CD4-positive, alpha-beta T cell treated with Interferon gamma for 1 hour (primary cell): ENCODE measurements around the gene SLC6A15.

ENCODE experiments used
- DNase-seq: peaks from one replicate; pipeline ENCODE4 v3.0.0-alpha.2; 2020

SLC6A15 gene

DNA sequence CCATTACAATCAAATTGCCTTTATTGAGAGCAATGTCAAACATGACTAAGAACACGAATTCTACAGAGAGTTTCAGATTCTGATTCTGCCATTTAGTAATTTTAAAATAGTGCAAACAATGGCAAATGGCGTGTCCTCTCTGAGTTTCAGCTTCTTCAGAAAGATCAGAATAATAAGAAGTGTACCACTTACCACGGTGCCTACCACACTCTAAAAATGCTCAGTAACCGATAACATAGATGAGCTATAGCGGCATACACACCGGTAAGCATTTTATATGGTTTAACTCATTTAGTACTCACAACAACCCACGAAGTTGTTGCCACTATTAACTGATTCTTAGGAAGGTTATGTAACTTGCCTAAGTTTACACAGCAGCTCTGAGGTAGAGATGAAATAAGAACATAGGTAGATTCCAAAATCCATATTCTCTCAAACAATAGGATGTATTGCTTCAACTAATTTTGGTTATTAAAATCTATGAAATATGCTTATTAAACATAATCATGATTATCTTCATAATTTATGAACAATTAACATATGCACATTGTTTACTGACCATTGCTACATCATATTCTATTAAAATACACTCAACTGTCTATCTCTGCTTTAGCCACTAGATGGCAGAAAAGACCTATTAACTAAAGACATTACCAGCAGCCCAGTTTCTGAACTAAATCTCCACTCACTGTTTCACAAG is 38.3 kb downstream of the SLC6A15 start:
- DNase-seq = no peak

DNA sequence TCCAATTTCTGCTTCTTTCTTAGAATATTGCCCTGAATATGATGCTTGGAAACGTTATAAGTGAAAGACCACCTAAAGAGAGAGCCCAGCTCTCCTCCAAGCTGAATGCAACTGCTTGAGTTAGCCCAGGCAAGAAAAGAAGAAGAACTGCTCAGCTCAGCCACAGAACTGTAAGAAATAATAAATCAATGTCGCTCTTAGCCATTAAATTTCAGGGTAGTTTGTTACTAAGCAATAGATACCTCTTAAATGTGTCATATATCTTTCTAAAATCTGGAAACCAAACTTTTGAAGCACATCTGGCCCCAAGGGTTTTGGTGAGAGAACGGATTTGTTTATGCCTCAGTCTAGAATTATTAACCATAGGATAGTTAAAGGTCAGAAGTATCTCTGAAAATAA is 50.4 kb downstream of the SLC6A15 start:
- no peak for DNase-seq

DNA sequence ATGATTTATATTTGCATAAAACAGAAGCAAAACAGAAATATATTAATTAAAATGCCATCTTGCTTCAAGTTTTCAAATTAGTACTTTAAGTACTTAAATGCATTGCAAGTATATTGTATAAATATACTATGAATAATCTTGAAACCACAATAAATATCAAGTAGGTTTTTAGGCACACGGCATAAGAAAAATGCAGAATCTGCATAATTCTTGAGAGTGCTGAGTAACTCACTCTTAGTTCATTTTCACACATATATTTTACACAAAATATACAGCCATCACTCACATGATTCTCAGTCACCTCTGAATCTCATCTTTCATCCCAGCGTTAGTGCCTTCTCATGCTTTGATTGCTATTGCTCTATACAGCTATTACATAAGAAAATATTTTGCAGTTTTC is 51.9 kb downstream of the SLC6A15 start:
- no peak for DNase-seq

DNA sequence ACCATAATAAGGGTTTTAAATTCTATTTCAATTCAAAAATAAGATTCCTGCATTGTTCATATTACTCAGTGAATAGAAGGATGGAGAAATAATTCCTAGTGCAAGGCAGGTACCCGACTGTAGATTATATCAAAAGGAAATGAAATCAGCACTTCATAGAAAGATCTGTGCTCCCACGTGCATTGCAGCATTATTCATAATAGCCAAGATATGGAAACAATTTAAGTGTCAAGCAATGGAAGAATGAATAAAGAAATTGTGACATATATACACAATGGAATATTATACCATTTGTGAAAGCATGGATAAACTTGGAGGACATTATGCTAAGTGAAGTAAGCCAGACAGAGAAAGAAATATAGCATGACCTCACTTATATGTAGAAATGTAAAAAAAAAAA is 53.8 kb downstream of the SLC6A15 start:
- DNase-seq = no peak

DNA sequence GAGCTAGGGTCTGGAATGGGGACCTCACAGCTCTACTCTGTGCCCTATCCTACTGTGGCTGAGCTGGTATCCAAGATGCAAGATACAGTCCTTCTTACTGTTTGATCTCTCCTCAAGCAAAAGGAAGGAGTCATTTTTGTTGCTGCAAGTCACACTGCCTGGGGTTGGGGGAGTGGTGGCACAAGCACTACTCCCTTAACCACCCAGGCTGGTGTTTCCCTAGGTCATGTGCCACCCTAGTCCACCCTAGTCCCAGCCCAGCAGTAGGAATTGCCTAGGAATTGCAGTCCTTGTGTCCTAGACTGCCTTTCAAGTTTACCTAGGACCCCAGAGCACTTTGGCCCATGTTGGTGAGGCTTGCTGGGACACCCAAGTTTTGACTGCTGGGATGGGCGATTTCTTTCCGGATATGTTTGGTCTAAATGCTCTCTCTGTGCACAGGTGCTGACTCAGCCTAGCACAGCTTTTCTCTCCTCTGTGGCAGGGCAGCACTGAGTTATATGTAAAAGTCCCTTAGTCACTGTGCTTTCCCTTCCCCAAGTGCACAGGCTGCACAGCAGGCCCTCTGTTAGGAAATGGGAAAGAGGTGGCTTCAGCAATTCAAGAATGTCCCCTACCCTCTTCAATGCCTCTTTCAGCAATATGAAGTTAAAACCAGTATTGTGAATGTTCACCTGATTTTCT is 54.9 kb downstream of the SLC6A15 start:
- DNase-seq = no peak

DNA sequence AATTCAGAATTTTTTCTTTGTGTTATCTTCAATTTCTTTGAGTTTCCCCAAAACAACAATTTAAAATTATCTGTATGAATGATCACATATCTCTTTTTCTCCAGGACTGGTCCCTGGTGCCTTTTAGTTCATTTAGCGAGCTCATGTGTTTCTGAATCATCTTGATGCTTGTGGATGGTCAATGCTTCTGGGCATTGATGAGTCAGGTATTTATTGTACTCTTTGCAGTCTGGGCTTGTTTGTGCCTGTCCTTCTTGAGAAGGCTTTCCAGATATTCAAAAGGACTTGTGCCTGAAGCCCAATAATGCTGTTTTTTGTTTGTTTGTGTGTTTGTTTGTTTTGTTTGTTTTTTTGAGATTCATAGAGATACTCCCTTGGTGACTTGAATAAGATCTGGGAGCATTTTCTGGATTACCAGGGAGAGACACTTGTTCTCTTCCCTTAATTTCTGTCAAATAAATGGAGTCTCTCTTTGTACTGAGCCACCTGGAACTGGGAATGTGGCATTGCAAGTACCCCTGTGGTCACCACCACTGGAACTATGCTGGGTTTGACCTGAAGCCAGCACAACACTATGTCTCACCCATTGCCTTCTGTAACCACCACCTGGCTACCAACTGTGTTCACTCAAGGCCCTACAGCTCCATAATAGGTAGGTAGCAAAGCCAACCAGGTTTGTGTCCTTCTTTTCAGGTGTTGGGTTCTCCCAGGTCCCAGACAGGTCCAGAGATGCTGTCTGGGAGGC is 56.3 kb downstream of the SLC6A15 start:
- DNase-seq = no peak

DNA sequence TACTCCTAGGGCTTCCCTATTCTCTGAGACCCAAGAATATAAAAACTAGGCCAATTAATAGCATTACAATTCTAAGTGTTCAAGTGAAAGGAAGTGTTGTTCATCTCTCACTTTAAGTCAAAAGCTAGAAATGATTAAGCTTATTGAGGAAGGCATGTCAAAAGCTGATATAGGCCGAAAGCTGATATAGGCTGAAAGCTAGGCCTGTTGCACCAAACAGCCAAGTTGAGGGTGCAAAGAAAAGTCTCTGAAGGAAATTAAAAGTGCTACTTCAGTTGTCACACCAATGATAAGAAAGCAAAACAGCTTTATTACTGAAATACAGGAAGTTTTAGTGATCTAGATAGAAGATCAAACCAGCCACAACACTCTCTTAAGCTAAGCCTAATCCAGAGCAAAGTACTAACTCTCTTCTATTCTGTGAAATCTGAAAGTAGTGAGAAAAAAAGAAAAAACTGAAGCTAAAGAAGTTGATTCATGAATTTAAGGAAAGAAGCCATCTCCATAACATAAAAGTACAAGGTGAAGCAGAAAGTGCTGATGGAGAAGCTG is 68.9 kb downstream of the SLC6A15 start:
- no peak for DNase-seq

DNA sequence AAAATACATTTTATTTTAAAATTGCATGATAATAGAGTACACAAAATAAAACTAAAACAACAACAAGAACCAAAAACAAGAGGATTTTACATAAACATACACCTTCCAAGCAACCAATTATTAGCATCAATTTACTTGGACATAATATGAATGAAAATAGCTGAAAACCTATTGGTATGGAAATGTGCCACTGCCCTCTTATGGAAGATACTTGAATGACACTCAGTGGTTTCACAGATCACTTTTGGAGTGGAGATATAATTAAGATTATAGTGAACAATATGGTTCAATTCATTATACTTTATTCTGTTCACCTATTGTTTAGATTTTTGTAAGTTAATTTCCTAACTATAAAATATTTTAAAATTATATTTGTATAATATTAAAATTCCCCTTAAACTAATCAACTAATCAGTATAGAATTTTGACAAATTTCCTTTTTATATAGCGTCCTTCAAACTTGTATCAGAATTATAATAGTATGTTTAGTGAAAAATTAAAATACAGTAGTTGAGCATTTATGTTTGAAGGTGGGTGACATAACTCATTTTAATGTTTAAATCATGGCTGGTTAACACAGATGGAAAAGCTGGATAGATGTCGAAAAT is 70.1 kb downstream of the SLC6A15 start:
- DNase-seq = no peak

DNA sequence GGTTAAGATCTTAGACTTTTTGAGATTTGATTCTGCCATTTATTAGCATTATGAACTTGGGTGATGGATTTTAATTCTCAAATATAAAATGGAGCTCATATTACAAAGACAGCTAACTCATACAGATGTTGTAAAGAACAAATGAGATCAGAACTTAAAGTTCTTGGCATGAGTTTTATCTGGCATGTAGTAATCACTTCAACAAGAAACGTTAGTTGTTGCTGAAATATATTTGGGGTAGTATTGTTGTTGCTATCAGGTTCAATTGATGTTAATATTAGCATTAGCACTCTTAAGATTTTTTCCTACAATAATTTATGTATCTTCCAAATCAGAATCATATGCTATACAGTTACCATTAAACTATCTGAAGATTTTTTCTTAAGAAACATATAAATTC is 71.0 kb downstream of the SLC6A15 start:
- DNase-seq = no peak

DNA sequence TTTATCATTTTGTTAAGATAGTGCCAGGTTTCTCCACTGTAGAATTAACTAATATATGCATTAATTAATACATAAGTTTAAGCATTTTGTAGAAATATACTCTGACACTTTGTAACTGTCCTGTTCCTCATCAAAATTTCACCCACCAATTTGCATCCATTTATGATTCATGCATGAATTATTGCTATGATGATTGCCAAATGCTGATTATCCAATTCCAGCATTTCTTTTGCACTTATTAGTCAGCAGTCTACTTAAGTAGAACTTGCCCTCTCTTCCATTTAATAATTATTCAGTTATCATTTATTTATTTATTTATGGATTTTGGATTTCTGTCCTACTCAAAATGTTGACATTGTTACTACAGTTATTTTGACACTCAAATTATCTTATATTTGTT is 72.2 kb downstream of the SLC6A15 start:
- no peak for DNase-seq

DNA sequence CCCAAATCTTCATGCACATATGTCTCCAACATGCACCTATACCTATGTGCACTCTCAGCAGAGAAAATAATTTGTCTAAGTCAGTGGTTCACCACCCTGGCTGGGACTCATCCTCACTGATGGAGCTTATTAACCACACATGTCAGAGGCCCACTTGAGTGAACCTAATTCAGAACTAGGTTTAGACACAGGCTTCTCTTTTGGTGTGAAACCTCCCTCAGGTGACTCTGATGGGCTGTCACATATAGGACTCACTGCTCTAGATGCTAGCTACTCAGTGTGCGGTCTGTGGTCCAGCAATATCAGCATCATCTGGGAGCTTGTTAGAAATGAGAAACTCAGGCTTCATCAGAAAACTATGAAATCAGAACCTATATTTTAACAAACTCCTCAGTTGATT is 85.7 kb downstream of the SLC6A15 start:
- no peak for DNase-seq

DNA sequence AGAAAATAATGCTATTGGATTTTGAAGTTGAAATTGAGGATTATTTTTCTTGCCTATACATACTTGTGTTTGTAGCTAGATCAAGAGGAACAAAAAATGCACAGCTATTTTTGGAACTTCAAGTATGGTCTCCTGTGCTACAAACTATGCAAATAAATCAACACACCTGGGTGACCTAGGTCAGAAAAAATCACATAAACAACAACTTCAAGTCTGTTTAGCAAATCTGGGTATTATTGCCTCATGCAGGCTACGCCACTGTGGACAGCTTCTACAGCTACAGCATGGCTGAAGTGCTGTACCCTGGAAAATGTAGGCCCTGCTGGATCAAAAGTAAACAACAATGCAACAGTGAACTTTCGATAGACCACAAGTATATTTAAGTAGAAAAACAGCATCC is 87.5 kb downstream of the SLC6A15 start:
- DNase-seq = no peak

DNA sequence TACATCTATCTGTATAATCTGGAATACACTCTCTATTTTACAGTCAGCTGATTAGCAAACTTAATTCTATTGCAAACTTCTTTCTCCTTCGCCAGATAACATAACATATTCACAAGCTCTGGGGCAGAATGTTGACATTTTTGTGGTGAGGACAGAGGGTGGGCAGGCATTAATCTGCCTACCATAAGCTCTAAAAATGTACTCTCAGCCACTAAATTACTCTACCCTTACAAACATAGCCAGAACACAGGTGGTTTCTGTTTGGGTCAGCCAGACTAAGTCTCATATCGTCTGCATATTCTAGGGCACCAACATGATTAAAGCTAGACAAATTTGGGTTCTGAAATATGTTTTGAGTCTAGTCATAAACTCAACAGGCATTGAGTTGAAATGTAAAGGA is 90.1 kb downstream of the SLC6A15 start:
- DNase-seq = no peak

DNA sequence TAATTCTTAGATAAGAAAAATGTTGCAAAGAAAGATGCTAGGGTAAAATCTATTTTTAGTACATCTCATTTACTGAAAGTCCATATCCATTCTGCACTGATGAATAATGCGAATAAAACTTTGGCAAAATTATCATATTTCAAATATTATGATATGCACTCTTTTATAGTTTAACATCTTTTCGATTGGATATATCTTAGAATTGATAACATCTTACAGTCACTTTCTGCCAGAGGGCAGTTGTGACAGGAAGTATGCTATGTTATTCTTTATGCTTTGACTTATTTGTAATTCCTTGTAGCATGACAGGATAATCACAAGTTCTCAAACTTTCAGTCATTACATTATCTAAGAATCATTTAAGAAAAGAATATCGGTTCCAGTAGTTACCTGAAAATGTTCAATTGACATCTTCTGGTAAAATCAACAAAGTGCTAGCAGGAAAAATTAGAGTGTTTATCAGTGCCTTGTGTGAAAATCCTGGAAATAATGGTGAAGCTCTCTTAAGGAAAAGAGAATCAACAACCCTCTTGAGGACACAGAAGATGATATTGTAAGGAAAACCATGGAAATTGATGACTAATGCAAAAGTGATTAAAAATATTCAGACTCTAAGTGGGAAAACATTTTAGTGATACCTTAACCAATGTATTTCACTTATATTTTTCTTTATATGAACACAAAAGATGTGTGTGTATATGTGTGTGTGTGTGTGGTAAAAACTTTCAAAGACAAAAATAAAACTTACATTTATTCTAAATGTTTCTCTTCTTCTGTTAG is 95.5 kb downstream of the SLC6A15 start:
- no peak for DNase-seq

DNA sequence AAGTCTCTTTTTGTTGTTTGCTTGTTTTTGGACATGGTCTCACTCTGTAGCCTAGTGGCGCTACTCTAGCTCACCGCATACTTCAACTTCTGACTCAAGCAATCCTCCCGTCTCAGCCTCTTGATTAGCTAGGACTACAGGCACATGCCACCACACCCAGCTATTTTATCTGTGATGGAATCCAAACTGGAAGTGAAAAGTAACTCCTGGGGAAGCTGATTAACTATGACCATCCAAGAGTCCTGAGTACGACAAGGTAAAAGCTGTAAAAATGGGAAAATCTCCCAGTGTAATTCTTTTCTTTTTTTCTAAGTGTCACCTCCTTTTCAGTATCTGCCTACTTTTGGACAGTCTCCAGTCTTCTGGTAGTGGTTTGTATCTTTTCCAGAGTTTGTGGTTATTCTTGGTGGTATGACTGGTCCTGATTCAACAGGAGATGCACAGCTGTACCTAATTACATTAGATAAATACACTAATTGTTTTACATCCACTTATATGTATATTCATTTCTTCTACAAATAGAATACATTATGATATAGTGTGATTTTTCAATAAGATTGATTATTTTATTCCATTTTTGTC is 97.8 kb downstream of the SLC6A15 start:
- DNase-seq = no peak

DNA sequence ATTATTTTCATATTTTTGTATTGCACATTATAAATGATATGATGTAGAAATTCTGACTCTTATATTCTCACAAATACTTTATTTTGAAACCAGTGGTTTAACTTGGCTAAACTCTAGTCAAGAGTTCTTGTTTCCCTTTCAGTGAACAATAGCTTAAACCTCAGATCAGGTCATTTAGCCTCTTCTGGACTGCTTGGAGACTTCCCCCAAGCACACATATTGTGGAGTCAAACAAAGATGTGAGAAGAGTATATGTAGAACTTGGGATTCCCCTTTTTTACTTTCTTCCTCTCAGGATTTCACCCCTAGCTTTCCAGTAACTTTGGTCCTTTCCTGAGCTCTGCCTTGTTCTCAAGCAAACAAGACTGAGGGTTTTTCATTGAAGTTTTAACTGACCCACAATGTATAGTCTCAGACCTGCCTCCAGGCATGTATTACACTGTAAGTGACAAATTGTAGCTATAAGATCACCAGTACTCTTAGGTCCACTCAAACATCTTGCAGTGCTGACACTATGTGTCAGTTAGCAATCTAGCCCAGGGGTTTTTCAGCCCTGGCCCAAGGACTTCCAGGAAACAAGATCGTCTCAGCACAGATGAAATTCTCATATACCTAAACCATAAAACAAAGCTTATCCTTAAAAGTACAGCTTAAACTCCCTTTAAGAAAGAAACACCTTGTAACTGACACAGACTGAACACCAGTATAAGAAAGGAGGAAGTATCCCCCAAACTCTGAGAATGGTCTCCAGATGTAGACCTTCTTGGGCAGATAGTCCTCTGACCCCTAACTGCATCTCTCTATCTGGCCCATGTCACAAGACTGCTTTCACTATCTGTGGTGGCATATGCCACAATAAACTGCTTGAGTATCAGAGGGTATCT is 98.6 kb downstream of the SLC6A15 start:
- no peak for DNase-seq

DNA sequence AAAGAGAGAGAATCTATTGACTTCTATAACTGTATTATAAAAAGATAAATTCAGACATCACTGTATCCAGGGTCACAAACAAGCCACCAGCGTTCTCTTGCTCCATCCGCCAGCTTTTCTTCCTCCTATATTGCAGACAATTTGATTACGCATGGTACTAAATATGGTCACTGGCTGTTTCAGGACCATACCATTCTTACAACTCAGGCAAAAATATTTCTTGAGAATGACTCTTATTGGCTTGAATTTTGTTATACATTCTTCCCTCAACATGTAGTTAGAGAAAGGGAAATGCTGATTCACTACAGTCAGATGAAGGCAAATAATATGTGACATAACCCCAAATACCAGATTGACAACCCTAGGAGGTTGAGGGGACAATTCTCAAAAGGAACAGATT is 101.3 kb downstream of the SLC6A15 start:
- no peak for DNase-seq

DNA sequence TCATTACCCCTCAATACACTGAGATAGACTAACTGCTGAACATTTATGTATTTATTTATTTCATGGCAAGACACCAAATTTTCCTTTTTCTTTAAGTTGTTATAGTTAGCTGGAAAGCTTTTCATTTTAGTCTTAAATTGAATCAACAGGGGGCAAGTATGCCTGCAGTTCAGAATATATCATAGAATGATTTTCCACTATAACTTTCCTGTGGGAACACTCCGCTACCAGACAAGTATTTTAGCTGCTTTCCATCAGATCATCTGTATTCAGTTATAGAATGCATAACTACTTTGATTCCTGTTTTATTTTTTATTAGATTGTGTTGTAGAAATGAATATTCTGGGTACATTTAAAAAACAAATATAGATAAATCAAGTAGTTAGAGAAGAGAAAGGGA is 102.0 kb downstream of the SLC6A15 start:
- no peak for DNase-seq
